Activated CD4-positive, alpha-beta memory T cell treated with anti-CD3 and anti-CD28 coated beads, Interleukin-2, amount 10 ng/mL, durations not matched to agents 7 days and 5 days (primary cell): ENCODE results near the gene MYOD1. TPM values are rescaled to one million over a fixed set of nuclear protein-coding genes. Genes with fewer than 3 reads are reported as not detected.

Source experiments
- CTCF ChIA-PET: fragments of 350-600 bp; sonication (Branson Sonifier 250); formaldehyde crosslinking; loops from one replicate; lab custom pipeline; 2021; ENCODE audit warnings: antibody characterized with exemption, inconsistent platforms; lab: Charles Lee
- POLR2A ChIA-PET: fragments of 350-600 bp; sonication (Branson Sonifier 250); formaldehyde crosslinking; loops from one replicate; lab custom pipeline; 2021; ENCODE audit warnings: antibody characterized with exemption; lab: Charles Lee
- DNase-seq: peaks from one replicate; pipeline ENCODE4 v3.0.0-alpha.2; 2020
- H3K27ac Mint-ChIP-seq: one replicate; pipeline ENCODE4 v1.8.0; 2021; ENCODE audit warnings: mild to moderate bottlenecking, mixed read lengths
- H3K27me3 Mint-ChIP-seq: one replicate; pipeline ENCODE4 v1.8.0; 2021; ENCODE audit warnings: mixed read lengths
- H3K36me3 Mint-ChIP-seq: one replicate; pipeline ENCODE4 v1.8.0; 2021; ENCODE audit warnings: low read depth, mixed read lengths
- H3K4me1 Mint-ChIP-seq: one replicate; pipeline ENCODE4 v1.8.0; 2021; ENCODE audit warnings: mixed read lengths
- H3K4me3 Mint-ChIP-seq: one replicate; pipeline ENCODE4 v1.8.0; 2021; ENCODE audit warnings: mild to moderate bottlenecking, mixed read lengths
- H3K9me3 Mint-ChIP-seq: one replicate; pipeline ENCODE4 v1.8.0; 2021; ENCODE audit warnings: mixed read lengths
- total RNA-seq, 2 experiments: library from RNA; stranded (reverse); gene quantifications; one replicate each; pipeline ENCODE4 v1.2.3, GENCODE V29; 2021

The MYOD1 gene
- total RNA-seq, 2 experiments from 2014 or later = not detected

DNA sequence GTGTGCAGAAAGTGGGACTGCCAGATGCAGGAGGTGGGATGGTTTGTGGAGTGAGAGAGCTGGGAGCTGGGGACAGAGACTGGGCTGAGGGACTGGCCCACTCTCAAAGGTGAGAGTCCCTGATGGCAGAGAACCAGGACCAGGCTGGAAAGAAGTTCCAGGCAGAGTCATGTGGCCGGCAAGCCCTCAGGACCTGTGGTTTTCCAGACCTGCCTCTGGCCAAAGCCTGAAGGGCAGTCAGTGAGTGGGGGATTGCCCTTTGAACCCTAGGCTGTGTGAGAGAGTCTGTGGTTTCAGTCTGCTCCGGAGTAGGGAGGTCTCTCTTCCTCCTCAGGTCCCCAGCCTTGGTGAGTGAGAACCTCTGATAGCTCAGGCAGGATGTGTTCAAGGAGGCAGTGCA, 32.2 kb downstream of the MYOD1 start:
- no peaks in the 10 kb centered on the region for H3K36me3 Mint-ChIP-seq
- H3K4me3 Mint-ChIP-seq = no peak overlapping the region
- no peaks in the 10 kb centered on the region for H3K9me3 Mint-ChIP-seq
- no peaks in the 10 kb centered on the region for H3K4me1 Mint-ChIP-seq
- POLR2A ChIA-PET = no interaction called here
- peaks cover 2% of the 10 kb centered on the region for H3K27me3 Mint-ChIP-seq
- DNase-seq = no peak
- CTCF ChIA-PET = interaction anchor here (1.7 to 1.9 kb wide), 2 partner anchors 21 to 22 kb away, joined by 3 to 7 read pairs; no protein-coding TSS in a partner anchor
- H3K27ac Mint-ChIP-seq = no peak overlapping the region

DNA sequence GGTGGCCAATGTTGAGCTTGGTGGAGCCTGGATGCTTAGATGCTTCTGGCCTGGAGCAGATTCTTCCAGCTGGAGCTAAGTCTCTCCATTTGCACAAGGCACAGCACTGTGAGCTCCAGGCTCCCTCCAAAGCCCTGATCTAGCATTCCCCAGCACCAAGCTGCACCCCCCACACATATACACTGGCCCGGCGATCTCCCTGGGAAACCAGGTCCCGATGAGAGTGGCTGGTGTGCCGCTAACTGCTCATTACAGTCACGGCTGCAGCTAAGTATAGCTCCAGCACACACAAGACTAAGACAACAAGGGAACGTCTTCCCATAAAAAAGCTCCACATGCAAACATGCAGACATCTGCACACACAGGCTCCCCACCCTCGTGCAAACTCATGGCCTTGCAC, 32.8 kb downstream of the MYOD1 start:
- Mint-ChIP-seq H3K4me1 (no peaks in the 10 kb centered on the region), H3K4me3 (no peak overlapping the region), H3K27me3 (peaks cover 6% of the 10 kb centered on the region), H3K9me3 (no peaks in the 10 kb centered on the region), H3K27ac (no peak overlapping the region), H3K36me3 (no peaks in the 10 kb centered on the region)
- no peak for DNase-seq
- POLR2A ChIA-PET = interaction anchor here (1.1 kb wide), 1 partner anchor 21 kb away, joined by 3 read pairs; no protein-coding TSS in a partner anchor
- CTCF ChIA-PET = interaction anchor here (1.7 to 1.9 kb wide), 2 partner anchors 21 to 23 kb away, joined by 3 to 7 read pairs; no protein-coding TSS in a partner anchor

DNA sequence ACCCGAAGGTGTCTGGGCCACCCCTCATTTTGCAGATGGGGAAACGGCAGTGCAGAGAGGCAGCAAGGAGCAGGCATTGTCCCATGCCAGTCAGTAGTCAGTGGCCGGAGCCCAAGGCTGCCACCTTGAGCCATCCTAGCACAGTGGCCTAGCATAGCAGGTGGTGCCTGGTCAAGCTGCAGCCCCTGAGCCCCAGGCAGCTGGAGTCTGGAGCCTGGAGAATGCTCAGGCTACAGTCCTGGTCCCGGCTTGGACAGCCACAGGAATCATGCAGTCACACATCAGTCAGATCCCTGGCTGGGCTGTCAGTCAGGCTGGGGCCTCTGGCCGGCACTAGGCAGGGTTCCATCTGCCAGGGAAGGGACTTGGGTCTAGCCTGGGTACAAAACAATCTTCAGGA, 33.8 kb downstream of the MYOD1 start:
- no peaks in the 10 kb centered on the region for H3K4me1 Mint-ChIP-seq
- CTCF ChIA-PET = interaction anchor here (1.7 to 1.9 kb wide), 2 partner anchors 22 to 24 kb away, joined by 3 to 7 read pairs; no protein-coding TSS in a partner anchor
- H3K27ac Mint-ChIP-seq = no peak overlapping the region
- no peaks in the 10 kb centered on the region for H3K9me3 Mint-ChIP-seq
- H3K27me3 Mint-ChIP-seq = peaks cover 6% of the 10 kb centered on the region
- H3K36me3 Mint-ChIP-seq = no peaks in the 10 kb centered on the region
- POLR2A ChIA-PET = interaction anchor here (1.1 kb wide), 1 partner anchor 22 kb away, joined by 3 read pairs; no protein-coding TSS in a partner anchor
- DNase-seq = no peak
- H3K4me3 Mint-ChIP-seq = no peak overlapping the region

DNA sequence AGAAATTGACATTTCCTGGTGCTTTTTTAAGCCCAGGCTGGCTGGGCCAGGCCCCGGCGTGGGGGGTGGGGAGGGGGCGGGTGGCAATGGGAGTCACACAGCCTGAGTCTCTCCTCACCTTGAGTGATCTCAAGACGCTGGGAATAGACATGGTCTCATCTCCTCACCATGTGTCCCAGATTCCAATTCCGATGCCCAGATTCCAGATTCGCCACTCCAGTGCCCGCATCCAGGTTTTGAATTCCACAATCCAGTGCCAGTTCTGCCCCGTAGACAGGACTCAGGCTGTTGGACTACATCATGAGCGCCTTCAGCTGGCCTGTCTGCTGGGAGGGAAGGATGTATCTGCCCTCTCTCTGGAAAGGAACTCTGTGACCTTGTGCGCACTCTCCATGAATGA, 34.3 kb downstream of the MYOD1 start:
- ChIA-PET CTCF (no interaction called here), POLR2A (no interaction called here)
- Mint-ChIP-seq H3K36me3 (no peaks in the 10 kb centered on the region), H3K9me3 (no peaks in the 10 kb centered on the region), H3K4me1 (no peaks in the 10 kb centered on the region), H3K27me3 (peaks cover 6% of the 10 kb centered on the region), H3K4me3 (no peak overlapping the region), H3K27ac (no peak overlapping the region)
- DNase-seq = no peak

DNA sequence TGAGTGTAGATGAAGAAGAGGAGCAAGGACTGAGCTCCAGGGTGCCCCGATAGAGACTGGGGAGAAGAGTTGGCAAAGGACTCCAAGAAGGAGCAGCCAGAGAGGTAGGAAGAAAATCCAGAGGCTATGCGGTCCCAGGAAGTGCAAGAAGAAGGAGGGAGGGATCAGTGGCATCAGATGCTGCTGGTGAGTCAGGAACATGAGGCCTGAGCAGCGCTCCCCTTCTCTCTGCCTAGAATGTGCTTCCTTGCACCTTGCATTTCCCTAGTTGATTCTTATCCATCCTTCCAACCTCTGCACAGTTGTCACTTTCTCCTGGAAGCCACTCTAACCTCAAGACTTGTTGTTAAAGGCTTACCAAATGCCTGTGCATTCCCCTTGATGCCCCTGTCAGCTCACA, 36.5 kb downstream of the MYOD1 start:
- no peak overlapping the region for H3K27ac Mint-ChIP-seq
- ChIA-PET POLR2A (no interaction called here), CTCF (no interaction called here)
- peaks cover 2% of the 10 kb centered on the region for H3K4me1 Mint-ChIP-seq
- no peaks in the 10 kb centered on the region for H3K36me3 Mint-ChIP-seq
- peaks cover 6% of the 10 kb centered on the region for H3K27me3 Mint-ChIP-seq
- DNase-seq = no peak
- no peak overlapping the region for H3K4me3 Mint-ChIP-seq
- H3K9me3 Mint-ChIP-seq = no peaks in the 10 kb centered on the region

DNA sequence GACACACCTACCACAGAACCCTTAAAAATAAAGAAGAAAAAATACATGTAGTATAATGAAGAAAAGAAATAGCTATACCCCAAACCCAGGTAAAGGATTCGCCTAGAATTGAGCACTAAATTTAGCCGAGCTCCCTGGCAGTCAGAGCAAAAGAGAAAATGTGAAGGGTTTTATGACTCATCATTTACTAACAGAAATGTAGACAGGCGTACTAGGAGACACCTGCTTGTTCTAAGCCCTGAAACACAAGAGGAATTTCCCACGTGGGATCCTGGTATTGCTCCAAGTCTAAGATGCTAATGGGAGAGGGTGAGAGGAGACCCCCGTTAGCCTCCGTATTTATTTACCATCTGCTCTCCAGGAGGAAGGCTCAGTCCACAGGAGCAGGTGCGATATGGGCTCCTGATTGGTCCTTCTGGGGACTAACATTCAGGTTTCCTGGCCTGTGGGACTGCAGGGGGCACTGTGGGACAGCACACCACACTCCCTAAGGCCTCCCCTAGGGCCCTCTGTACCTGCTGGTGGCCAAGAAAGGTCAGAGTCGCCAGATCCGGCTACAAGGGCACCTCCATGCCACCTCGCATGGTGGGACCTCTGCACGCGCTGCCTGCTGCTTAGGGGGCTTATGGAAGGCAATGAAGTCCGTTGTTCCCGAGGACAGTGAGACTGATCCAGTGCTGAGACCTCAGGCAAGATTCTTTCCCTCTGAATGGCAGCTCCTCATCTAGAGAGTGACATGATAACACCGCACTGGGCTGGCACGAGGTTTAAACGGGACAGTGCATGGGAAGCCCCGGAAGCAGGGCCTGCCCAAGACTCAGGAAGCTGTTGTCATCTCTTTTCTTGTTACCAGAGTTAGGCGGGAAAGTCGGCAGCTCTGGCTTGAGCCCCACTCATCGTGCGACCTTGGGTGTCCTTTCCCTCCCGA, 41.0 kb downstream of the MYOD1 start:
- peak; percentile 25 for DNase-seq
- H3K9me3 Mint-ChIP-seq = no peaks in the 10 kb centered on the region
- no peaks in the 10 kb centered on the region for H3K36me3 Mint-ChIP-seq
- H3K4me1 Mint-ChIP-seq = peaks cover 2% of the 10 kb centered on the region
- H3K27ac Mint-ChIP-seq = no peak overlapping the region
- ChIA-PET POLR2A (no interaction called here), CTCF (interaction anchor here (0.9 to 2.0 kb wide), 3 partner anchors 30 to 219 kb away, joined by 4 to 8 read pairs (median 6); no protein-coding TSS in a partner anchor)
- peaks cover 4% of the 10 kb centered on the region for H3K27me3 Mint-ChIP-seq
- no peak overlapping the region for H3K4me3 Mint-ChIP-seq

DNA sequence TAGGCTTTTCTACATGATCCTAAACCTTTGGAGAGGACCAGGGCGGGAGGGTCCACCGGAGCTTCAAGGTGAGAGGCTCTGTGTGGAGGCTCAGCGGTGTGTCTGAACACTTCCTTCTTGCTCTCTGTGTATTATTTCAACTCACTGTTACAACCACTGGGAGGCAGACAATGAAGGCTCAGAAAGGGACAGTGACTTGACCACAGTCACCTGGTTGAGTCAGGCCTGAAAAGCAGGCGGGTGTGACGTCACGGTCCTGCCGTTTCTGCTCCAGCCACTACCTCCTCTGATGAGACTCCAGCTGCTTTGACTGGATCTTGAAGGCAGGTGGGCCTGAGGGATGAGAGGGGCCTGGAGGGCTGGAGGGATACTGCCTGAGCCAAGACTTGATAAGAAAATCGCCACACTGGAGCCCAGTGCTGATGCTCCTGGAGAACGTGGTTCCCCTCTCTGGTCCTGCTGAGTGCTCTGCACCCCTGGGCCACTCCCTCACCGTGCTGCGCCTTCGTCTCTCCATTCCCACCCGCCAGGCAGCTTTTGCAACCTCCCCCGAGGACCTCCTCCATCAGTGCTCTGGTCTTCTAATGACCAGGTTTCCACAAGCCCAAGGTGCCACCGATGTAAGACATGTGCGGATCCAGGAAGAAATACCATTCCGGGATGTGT, 43.1 kb downstream of the MYOD1 start:
- peaks cover 2% of the 10 kb centered on the region for H3K4me1 Mint-ChIP-seq
- no peaks in the 10 kb centered on the region for H3K9me3 Mint-ChIP-seq
- POLR2A ChIA-PET = no interaction called here

DNA sequence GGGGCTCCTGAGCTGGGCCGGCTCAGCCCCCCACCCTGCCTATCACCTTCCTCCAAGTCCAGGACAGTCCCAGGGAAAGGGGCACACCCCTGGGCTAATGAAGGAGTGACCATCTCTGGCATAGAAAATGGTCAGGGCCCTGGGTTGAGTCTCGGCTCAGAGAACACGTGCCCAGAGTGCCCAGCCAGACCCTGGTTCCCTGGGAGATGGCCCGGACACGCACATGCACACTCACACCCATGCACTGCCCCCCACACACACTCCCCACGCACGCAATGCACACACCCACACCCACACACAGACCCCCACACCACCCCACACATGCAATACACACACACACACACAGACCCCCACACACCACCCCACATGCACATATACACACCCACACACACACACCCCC, 43.9 kb downstream of the MYOD1 start:
- POLR2A ChIA-PET = no interaction called here
- CTCF ChIA-PET = no interaction called here
- Mint-ChIP-seq H3K36me3 (no peaks in the 10 kb centered on the region), H3K27me3 (no peaks in the 10 kb centered on the region), H3K4me1 (peaks cover 2% of the 10 kb centered on the region), H3K9me3 (no peaks in the 10 kb centered on the region), H3K27ac (no peak overlapping the region), H3K4me3 (no peak overlapping the region)
- no peak for DNase-seq

More for the DNA sequence above, 43.1 kb downstream of the MYOD1 start:
- no peak for DNase-seq
- no peak overlapping the region for H3K4me3 Mint-ChIP-seq
- H3K27me3 Mint-ChIP-seq = no peaks in the 10 kb centered on the region
- CTCF ChIA-PET = no interaction called here
- no peak overlapping the region for H3K27ac Mint-ChIP-seq
- no peaks in the 10 kb centered on the region for H3K36me3 Mint-ChIP-seq

DNA sequence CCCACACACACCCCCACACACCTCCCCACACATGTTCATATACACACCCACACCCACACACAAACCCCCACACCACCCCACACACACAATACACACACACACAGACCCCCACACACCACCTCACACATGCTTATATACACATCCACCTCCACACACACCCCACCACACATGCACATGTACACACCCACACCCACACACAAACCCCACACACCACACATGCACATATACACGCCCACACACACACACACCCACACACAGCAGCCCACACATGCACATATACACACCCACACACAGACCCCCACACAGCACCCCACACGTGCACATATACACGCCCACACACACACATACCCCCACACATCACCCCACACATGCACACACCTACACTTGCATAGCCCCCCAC, 44.3 kb downstream of the MYOD1 start:
- POLR2A ChIA-PET = no interaction called here
- CTCF ChIA-PET = no interaction called here
- Mint-ChIP-seq H3K36me3 (no peaks in the 10 kb centered on the region), H3K9me3 (no peaks in the 10 kb centered on the region), H3K27me3 (no peaks in the 10 kb centered on the region), H3K4me3 (no peak overlapping the region), H3K4me1 (peaks cover 2% of the 10 kb centered on the region), H3K27ac (no peak overlapping the region)
- DNase-seq = no peak

DNA sequence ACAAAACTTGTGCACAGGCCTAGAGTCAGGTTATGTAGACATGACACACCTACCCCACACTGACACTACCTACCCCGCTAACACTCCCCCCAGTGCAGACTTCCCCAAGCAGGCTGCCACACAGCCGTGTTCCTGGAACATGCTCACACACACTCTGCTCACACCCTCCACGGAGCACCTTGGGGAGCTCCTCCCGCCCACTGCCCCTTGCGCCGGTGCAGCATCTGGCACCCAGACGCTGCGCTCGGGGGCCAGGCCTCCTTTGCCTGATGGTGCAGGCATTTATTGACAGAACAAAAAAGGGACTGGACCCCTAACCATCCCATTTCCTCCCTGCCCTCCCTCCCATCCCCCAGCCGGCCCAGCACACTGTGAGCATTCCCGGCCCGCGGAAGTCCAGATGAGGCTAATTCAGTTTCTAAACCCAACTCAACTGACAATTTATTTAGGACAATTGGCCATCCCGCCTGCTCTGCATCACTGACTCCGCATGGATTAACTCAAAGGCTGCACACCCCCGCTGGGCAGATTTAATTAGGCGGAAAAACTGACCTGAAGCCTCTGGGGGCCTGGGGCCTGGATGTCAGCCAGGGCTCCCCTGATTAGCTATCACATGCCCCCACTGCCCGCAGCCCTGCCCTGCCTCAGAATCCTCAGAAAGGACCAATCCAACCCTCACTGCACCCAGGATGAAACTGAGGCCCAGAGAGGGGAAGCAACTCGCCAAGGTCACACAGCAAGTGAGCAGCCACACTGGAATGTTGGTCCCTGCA, 45.3 kb downstream of the MYOD1 start:
- Mint-ChIP-seq H3K27ac (no peak overlapping the region), H3K4me1 (no peaks in the 10 kb centered on the region), H3K36me3 (no peaks in the 10 kb centered on the region), H3K9me3 (no peaks in the 10 kb centered on the region), H3K4me3 (no peak overlapping the region), H3K27me3 (no peaks in the 10 kb centered on the region)
- POLR2A ChIA-PET = no interaction called here
- DNase-seq = no peak
- CTCF ChIA-PET = no interaction called here

DNA sequence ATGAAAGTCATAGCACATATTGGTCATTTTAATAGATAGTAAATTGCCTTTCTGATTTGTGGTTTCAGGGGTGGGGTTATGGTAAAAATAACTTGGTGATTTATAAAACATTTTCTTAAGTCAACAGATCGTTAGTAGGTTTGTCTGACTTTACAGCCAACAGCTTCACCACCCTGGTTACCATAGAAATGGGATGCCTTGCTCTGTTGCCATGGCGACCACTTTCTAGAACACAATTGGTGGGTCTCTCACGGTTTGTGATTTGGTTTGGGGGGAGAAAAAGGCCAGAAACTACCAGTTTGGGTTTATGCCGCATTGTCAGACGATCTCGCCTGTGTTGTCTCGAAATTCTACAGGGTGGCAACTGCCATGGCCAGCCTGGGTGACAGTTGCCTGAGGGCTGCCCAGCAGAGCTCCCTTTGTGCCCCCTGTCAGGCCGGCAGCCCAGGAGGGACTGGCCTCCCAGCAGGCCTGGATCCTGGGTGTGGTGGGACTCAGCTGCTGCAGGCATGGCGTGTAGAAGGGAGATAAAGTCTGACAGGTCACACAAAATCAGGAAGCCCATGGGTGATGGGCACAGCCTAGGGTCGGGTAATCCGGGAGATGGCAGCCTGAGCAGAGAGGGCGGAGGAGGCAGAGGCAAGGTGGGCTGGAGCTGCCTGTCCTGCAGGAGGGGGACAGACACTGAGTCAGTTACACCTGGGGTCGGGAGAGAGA, 46.1 kb downstream of the MYOD1 start:
- POLR2A ChIA-PET = no interaction called here
- H3K4me1 Mint-ChIP-seq = no peaks in the 10 kb centered on the region

DNA sequence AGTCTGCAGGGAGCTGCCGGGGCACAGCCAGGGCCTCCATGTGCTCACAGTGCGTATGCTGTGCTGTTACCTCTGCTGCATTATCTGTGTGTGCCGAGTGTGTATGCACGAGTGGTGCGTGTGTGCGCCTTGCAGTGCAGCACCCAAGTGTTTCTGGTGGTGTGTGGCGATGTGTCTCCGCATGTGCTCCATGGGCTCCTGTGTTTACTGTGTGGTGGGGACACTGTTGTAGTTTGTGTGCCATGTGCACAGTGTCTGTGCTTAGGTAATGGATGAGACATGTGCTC, 46.6 kb downstream of the MYOD1 start:
- POLR2A ChIA-PET = no interaction called here
- Mint-ChIP-seq H3K27ac (no peak overlapping the region), H3K27me3 (no peaks in the 10 kb centered on the region), H3K4me3 (no peak overlapping the region), H3K4me1 (no peaks in the 10 kb centered on the region), H3K9me3 (no peaks in the 10 kb centered on the region), H3K36me3 (no peaks in the 10 kb centered on the region)
- CTCF ChIA-PET = no interaction called here
- no peak for DNase-seq

More for the DNA sequence above, 46.1 kb downstream of the MYOD1 start:
- Mint-ChIP-seq H3K9me3 (no peaks in the 10 kb centered on the region), H3K4me3 (no peak overlapping the region), H3K27me3 (no peaks in the 10 kb centered on the region), H3K27ac (no peak overlapping the region), H3K36me3 (no peaks in the 10 kb centered on the region)
- DNase-seq = no peak
- CTCF ChIA-PET = no interaction called here
